PC-9 (cell line): ENCODE measurements around the gene NR5A1.

Source experiments
- CTCF ChIP-seq: fragments of 200-600 bp; sonication (generic); conservative IDR thresholded peaks from 2 replicates; pipeline ENCODE4 v1.6.1; 2017; ENCODE audit warnings: mixed run types, antibody characterized with exemption, mild to moderate bottlenecking, moderate library complexity
- EZH2 ChIP-seq: fragments of 200-600 bp; sonication (generic); IDR thresholded peaks from 2 replicates; pipeline ENCODE4 v1.8.0; 2017; ENCODE audit warnings: antibody characterized with exemption, low read depth

- no peak for TF ChIP-seq CTCF
- TF ChIP-seq EZH2, result no peak
Observed at GRCh38 chr9:124537926-124538325, 30.7 kb upstream of the NR5A1 start.
